ENCODE data around the gene ACRBP.

Gene ACRBP

DNA sequence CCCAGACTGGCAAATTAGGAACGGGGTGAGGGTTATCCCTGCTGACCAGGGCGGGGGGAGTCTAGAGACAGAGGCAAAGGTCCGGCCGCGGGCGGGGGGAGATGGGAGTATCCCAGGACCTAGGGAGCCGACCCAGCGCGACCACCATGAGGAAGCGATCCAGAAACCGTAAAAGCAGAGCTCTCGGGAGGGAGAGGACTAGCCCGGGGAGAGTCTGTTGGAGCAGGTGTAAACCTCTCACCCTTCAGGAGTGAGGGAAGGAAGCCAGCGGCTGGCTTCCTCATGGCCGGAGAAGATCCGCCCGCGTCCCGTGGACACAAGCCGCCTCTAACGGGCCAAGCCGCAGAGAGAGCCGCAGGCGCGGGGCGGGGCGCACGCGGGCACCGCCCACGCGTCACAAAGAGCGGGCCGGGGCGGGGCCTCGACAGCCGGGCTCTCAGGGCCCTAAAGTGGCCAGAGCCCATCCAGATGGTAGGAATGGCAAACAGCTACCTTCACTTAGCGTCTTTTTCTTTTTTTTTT lies at the start of gene ACRBP:
ACRBP (minus strand) TSS at position 350 of the 522 bp plus-strand sequence; CDS start at position 284, 66 bp downstream.
- no peak for DNase-seq (ENCODE audit: low read depth)

DNA sequence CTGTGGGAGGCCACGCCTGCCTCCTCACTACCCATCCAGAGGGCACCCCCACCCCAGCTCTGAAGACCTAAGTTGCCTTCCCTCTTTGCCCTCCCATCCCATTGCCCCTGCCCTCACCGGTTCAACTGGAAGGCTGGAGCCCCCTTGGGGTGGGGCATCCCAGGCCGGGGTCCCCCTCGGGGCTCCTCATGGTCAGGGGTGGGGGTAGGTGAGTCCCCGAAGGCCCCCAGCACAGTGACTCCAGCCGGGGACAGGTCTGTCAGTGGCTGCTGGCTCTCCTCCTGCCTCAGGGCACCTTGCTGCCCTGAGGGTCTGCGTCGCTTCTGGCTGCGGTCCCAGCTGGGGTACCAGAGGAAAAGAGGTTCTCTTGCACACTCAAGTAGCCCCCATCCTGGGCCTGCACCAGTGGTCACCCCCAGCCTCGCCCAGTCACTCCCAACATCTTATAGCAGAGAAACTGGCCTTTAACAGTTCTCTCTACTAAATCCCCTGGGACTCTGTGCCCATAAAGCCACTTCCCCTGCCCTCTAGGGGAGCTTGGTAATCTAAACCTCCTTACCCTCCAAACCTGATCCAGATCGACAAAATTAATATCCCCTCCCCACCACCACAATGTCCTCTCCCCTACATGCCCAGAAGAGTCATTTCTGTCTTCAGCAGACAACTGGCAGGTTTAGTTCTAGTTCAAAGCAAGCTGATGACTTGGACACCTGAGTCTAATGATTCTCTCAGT lies 48.2 kb upstream of the ACRBP start:
- DNase-seq (ENCODE audit: low read depth): no peak

GRCh38 chr12:6694701-6695100 lies 47.5 kb upstream of the ACRBP start:
- no peak for DNase-seq (ENCODE audit: low read depth)

DNA sequence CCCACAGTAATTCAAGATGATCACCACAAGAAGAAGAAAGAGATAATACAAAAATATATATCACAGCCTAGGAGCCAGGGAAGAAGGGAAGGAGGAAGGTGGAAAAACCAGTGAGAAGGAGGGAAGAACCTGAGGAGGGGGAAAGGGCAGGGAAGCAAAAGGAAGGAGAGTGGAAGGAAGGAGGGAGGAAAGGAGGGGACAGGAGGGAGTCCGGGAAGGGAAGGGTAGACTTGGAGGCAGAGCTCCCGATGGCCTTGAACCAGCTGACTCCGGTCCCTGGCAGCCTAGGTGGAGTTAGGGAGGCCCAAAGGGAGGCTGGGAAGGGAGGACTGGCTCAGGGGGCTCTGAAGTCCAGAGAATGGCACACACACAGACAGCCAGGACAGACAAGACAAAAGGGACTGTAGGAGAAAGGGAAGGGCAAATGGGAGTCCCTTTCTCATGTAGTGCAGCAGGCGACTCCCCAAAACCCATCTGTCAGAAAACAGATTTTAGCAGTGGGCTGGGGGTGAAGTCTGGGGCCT lies 46.7 kb upstream of the ACRBP start:
- no peak for DNase-seq (ENCODE audit: low read depth)

- DNase-seq (ENCODE audit: low read depth): no peak
Measured at GRCh38 chr12:6692888-6693287, 45.7 kb upstream of the ACRBP start.

GRCh38 chr12:6691473-6691872 lies 44.2 kb upstream of the ACRBP start:
- no peak for DNase-seq (ENCODE audit: low read depth)

DNA sequence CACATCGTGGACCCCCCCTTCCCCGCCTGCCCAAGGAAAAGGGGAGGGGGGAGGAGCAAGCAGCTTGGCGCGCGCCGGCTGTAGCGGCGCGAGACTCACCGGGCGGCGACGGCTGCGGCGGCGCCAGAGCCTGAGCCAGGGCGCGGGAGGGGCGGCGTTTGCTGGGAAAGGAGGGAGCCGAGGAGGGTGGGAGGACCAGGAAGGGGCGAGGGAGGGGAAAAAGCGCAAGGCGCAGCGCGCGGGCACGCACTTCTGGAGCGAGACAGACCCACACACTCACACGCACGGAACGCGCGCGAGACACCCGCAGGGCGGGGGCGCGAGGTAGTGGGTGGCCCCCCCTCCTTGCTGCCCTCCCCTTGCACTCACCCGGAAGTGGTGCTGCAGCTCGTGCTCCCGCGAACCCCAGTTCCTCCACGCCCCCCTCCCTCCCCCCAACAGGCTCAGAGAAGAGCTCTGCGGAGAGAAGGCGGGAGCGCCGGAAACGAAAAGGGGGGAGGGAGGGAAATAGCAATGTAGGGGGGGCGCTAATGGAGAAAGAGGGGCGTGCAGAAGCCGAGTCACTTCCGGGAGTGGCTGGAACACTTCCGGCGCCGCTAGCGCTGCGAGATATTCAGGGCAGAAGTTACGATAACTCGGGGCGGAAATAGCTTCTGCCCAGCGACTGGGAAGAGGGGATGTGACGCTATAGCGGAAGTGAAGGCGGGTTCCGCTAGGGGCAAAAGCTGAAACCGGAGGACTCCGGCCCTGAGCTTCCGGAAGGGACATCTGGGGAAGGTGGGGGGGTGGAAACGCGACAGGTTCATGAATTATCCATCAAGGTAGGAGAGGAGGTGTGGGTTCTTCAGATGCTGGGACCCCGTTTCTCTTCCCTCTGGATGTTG lies 42.0 kb upstream of the ACRBP start, which contains the start of gene ZNF384:
ZNF384 (minus strand) TSS at position 377 of the 884 bp plus-strand sequence. CDS start 9,855 bp downstream, outside the sequence.
- peak; percentile 91 for DNase-seq (ENCODE audit: low read depth)

GRCh38 chr12:6688543-6688998 lies 41.3 kb upstream of the ACRBP start:
- peak; percentile 70 for DNase-seq (ENCODE audit: low read depth)

DNA sequence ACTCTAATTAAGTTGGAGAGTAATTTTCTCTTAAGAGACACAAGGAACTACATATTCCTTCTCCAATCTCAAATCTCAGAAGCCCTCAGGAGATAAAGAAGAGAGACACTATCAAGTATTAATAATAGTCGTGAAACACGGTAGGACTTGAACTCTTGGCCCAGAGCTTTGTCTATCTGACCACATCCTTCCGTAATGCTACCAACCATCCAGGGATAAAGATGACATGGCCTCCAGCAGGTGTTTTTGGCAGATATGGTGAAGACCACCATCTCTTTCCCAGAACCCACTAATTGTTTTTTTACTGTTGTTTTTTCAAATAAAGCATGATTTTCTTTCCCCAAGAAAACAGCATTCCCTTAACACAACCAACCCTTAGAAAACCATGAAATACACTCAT lies 38.6 kb upstream of the ACRBP start:
- no peak for DNase-seq (ENCODE audit: low read depth)

- DNase-seq (ENCODE audit: low read depth): no peak
Measured at GRCh38 chr12:6684609-6685008, 37.4 kb upstream of the ACRBP start.

DNA sequence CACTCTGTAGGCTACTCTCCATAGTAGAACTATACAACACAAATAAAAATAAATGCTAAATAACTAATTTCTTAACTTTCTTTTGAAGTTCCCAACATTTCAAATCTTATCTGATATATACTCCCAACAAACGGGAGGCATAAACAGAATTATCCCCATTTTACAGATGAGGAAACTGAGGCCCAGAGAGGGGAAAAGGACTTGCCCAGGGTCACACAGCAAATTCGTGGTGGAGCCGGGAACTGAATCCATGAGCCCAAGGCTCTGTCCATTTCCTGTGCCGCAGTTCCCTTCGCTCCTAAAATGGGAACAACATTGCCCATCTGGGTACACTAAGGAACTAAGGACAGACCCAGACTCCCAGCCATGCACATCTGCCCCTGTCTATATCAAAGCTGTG lies 29.7 kb upstream of the ACRBP start:
- no peak for DNase-seq (ENCODE audit: low read depth)

DNA sequence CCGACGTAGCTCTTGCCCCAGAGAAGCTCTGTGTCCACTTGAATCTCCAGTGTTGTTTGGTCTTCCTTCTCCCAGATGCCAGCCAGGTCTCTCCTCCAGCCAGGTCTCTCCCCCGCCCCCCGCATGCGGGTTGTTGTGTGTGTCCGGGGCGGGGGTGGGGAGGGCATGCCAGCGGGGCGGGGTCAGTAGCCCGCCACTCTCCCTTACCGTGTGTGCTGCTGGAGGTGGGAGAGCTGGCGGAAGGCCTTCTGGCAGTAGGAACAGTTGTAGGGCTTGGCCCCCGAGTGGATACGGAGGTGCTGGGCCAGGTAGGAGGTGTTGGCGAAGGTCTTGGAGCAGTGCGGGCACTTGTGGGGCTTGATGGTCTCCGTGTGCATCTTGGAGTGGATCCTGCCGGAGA lies 24.9 kb upstream of the ACRBP start:
- DNase-seq (ENCODE audit: low read depth): no peak

- no peak for DNase-seq (ENCODE audit: low read depth)
Measured at GRCh38 chr12:6667559-6668210, 20.5 kb upstream of the ACRBP start.

DNA sequence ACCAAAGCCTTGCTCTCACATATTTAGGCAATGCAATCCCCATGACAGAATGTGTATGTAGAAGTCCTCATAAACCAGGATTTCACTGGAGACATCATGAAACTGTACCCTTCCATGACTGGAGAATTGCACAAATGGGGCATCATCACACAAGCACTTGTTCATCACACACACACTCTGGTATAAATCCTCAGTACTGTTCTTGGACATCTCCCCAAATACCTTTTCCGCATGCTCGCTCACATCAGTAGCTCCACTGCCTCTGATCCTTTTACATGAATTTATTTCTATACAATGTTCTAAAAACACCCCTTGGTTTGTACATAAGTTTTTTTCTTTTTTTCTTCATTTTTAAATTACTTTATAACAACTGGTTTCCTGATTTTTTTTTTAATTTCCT lies 19.0 kb upstream of the ACRBP start:
- DNase-seq (ENCODE audit: low read depth): no peak

GRCh38 chr12:6664902-6665301 lies 17.7 kb upstream of the ACRBP start:
- DNase-seq (ENCODE audit: low read depth): no peak

- peak; percentile 92 for DNase-seq (ENCODE audit: low read depth)
Measured at GRCh38 chr12:6662906-6663742, 15.9 kb upstream of the ACRBP start, which contains the start of gene ING4. ING4 (minus strand) TSS chr12:6663119; CDS start chr12:6663101, 18 bp downstream.

GRCh38 chr12:6662602-6662905 lies 15.3 kb upstream of the ACRBP start:
- no peak for DNase-seq (ENCODE audit: low read depth)

GRCh38 chr12:6653987-6654386 lies 6.8 kb upstream of the ACRBP start:
- no peak for DNase-seq (ENCODE audit: low read depth)

- no peak for DNase-seq (ENCODE audit: low read depth)
Measured at GRCh38 chr12:6653342-6653741, 6.1 kb upstream of the ACRBP start.

DNA sequence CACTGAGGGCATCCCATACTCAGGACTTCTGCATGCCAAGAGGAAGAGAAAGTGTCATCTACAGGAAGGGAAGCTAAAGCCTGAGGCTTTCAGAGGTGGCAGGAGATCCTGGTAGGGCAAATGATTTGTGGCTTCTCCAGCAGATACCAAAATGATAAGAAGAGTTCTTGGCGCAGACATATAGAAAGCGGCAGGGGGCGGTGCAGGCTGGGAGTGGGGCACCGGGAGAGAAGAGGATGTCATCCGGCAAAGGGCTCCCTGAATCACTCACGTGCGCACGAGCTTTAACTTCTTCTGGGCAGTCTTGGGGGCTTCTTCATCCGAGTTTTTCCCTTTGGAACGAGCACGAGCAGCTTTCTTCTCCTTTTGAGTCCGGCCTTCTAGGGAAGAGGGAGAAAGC lies 5.2 kb upstream of the ACRBP start:
- DNase-seq (ENCODE audit: low read depth): no peak

DNA sequence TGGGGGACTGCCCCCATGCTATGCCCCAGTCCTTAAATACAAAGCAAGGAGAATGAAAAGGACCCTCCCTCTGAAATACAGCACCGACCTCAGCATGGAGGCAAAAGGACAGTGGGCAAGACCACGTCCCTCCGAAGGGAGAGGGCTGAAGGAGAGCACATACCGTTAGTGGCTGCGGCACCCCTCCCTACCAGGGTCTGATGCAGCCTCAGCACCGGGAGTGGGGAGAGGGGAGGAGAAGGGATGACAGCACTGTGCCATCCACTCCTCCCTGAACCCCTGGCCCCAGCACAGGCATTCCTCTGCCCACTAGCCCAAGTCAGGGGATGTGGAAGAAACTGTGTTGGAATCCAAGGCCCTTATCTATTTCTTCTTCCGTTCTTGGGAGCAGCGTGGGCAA lies 3.6 kb upstream of the ACRBP start:
- DNase-seq (ENCODE audit: low read depth): no peak

Measured in stimulated activated CD8-positive, alpha-beta memory T cell treated with anti-CD3 and anti-CD28 coated beads, Interleukin-12 subunit alpha, Interleukin-12 subunit beta, amount 100 ng/mL, for 1 hour (primary cell).